ENCODE measurements around the gene KCNIP3.

The KCNIP3 gene

GRCh38 chr2:95299961-95300360 lies 2.8 kb downstream of the KCNIP3 start:
- Histone ChIP-seq H3K4me3 (ENCODE audit: low read length) (no peak overlapping the region), H3K4me1 (ENCODE audit: insufficient read depth, low read length) (peaks cover 6% of the 10 kb centered on the region), H3K9me3 (ENCODE audit: insufficient read depth, low read depth, low read length) (no peaks in the 10 kb centered on the region), H3K27me3 (ENCODE audit: insufficient read depth, low read length) (no peaks in the 10 kb centered on the region), H3K36me3 (ENCODE audit: insufficient read depth, low read length) (no peaks in the 10 kb centered on the region), H3K27ac (ENCODE audit: low read depth, low read length) (no peak overlapping the region), H3K9ac (ENCODE audit: low read depth, low read length) (no peak overlapping the region)
- 92% methylated on average over 9 of the region's 9 CpGs for WGBS

- no peak overlapping the region for H3K4me3 ChIP-seq (ENCODE audit: low read length)
Observed at GRCh38 chr2:95300450-95300849, 3.3 kb downstream of the KCNIP3 start.

DNA sequence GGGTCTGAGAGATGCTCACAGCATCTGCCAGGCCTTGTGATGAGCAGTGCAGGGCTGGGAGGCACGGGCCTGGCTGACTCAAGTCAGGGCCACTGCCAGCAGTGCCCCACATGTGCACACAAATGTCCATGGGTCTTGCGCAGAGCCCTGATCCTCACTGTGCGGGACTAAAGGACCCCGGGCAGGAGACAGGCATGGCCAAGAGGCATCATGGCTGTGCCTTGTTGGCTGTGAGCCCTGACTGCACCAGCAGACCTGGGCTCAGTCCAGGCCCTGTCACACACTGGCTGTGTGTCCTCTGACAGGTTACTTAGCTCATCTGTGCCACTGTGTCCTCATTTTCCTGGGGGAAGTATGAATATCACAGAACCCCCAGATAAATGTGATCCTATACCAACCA lies 4.0 kb downstream of the KCNIP3 start:
- WGBS, result 89% methylated on average over 4 of the region's 4 CpGs
- Histone ChIP-seq H3K27ac (ENCODE audit: low read depth, low read length) (no peak overlapping the region), H3K4me1 (ENCODE audit: insufficient read depth, low read length) (peaks cover 6% of the 10 kb centered on the region), H3K36me3 (ENCODE audit: insufficient read depth, low read length) (no peaks in the 10 kb centered on the region), H3K9ac (ENCODE audit: low read depth, low read length) (no peak overlapping the region), H3K27me3 (ENCODE audit: insufficient read depth, low read length) (no peaks in the 10 kb centered on the region), H3K9me3 (ENCODE audit: insufficient read depth, low read depth, low read length) (no peaks in the 10 kb centered on the region), H3K4me3 (ENCODE audit: low read length) (no peak overlapping the region)

More at GRCh38 chr2:95300450-95300849, 3.3 kb downstream of the KCNIP3 start:
- 72% methylated on average over 11 of the region's 11 CpGs for WGBS
- Histone ChIP-seq H3K36me3 (ENCODE audit: insufficient read depth, low read length) (no peaks in the 10 kb centered on the region), H3K9ac (ENCODE audit: low read depth, low read length) (no peak overlapping the region), H3K27ac (ENCODE audit: low read depth, low read length) (no peak overlapping the region), H3K4me1 (ENCODE audit: insufficient read depth, low read length) (peaks cover 6% of the 10 kb centered on the region), H3K9me3 (ENCODE audit: insufficient read depth, low read depth, low read length) (no peaks in the 10 kb centered on the region), H3K27me3 (ENCODE audit: insufficient read depth, low read length) (no peaks in the 10 kb centered on the region)

- H3K27me3 ChIP-seq (ENCODE audit: insufficient read depth, low read length), result no peaks in the 10 kb centered on the region
- H3K9ac ChIP-seq (ENCODE audit: low read depth, low read length), result no peak overlapping the region
- H3K4me1 ChIP-seq (ENCODE audit: insufficient read depth, low read length), result peaks cover 6% of the 10 kb centered on the region
- H3K36me3 ChIP-seq (ENCODE audit: insufficient read depth, low read length), result no peaks in the 10 kb centered on the region
- H3K4me3 ChIP-seq (ENCODE audit: low read length), result no peak overlapping the region
- H3K9me3 ChIP-seq (ENCODE audit: insufficient read depth, low read depth, low read length), result no peaks in the 10 kb centered on the region
- no peak overlapping the region for H3K27ac ChIP-seq (ENCODE audit: low read depth, low read length)
- WGBS, result 91% methylated on average over 17 of the region's 17 CpGs
Observed at GRCh38 chr2:95301876-95302641, 4.9 kb downstream of the KCNIP3 start.

GRCh38 chr2:95303191-95303919 lies 6.2 kb downstream of the KCNIP3 start:
- WGBS, result 93% methylated on average over 19 of the region's 19 CpGs
- Histone ChIP-seq H3K27me3 (ENCODE audit: insufficient read depth, low read length) (no peaks in the 10 kb centered on the region), H3K4me3 (ENCODE audit: low read length) (no peak overlapping the region), H3K4me1 (ENCODE audit: insufficient read depth, low read length) (no peaks in the 10 kb centered on the region), H3K9ac (ENCODE audit: low read depth, low read length) (no peak overlapping the region), H3K27ac (ENCODE audit: low read depth, low read length) (no peak overlapping the region), H3K9me3 (ENCODE audit: insufficient read depth, low read depth, low read length) (no peaks in the 10 kb centered on the region), H3K36me3 (ENCODE audit: insufficient read depth, low read length) (no peaks in the 10 kb centered on the region)

- H3K9ac ChIP-seq (ENCODE audit: low read depth, low read length), result no peak overlapping the region
- no peaks in the 10 kb centered on the region for H3K9me3 ChIP-seq (ENCODE audit: insufficient read depth, low read depth, low read length)
- no peak overlapping the region for H3K27ac ChIP-seq (ENCODE audit: low read depth, low read length)
- no peaks in the 10 kb centered on the region for H3K36me3 ChIP-seq (ENCODE audit: insufficient read depth, low read length)
- no peaks in the 10 kb centered on the region for H3K27me3 ChIP-seq (ENCODE audit: insufficient read depth, low read length)
- H3K4me1 ChIP-seq (ENCODE audit: insufficient read depth, low read length), result no peaks in the 10 kb centered on the region
- no peak overlapping the region for H3K4me3 ChIP-seq (ENCODE audit: low read length)
- 87% methylated on average over 15 of the region's 15 CpGs for WGBS
Observed at GRCh38 chr2:95305380-95306061, 8.4 kb downstream of the KCNIP3 start.

- Histone ChIP-seq H3K27ac (ENCODE audit: low read depth, low read length) (no peak overlapping the region), H3K9ac (ENCODE audit: low read depth, low read length) (no peak overlapping the region), H3K27me3 (ENCODE audit: insufficient read depth, low read length) (no peaks in the 10 kb centered on the region), H3K36me3 (ENCODE audit: insufficient read depth, low read length) (no peaks in the 10 kb centered on the region), H3K9me3 (ENCODE audit: insufficient read depth, low read depth, low read length) (no peaks in the 10 kb centered on the region), H3K4me1 (ENCODE audit: insufficient read depth, low read length) (no peaks in the 10 kb centered on the region), H3K4me3 (ENCODE audit: low read length) (no peak overlapping the region)
- WGBS, result 79% methylated on average over 10 of the region's 10 CpGs
Observed at GRCh38 chr2:95306336-95306895, 9.3 kb downstream of the KCNIP3 start.

DNA sequence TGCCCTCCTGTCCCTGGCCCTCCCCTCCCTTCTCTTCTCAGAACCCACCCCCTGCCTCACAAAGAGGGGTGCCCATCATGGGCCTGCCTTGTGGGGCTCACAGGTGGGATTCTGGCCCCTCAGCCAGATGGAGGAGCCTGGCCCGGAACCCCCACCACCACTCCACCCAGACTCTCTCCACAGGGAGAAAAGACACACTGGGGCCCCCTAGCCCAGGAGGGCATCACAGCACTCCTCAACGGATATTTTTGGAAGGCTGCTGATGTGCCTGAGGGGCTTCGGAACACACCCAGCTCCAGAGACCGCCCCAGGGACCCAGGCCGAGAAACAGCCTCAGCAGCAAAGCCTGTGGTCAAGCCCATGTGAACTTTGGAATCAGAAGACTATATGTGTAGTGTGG lies 9.9 kb downstream of the KCNIP3 start:
- Histone ChIP-seq H3K4me1 (ENCODE audit: insufficient read depth, low read length) (no peaks in the 10 kb centered on the region), H3K36me3 (ENCODE audit: insufficient read depth, low read length) (no peaks in the 10 kb centered on the region), H3K27ac (ENCODE audit: low read depth, low read length) (no peak overlapping the region), H3K4me3 (ENCODE audit: low read length) (no peak overlapping the region), H3K27me3 (ENCODE audit: insufficient read depth, low read length) (no peaks in the 10 kb centered on the region), H3K9me3 (ENCODE audit: insufficient read depth, low read depth, low read length) (no peaks in the 10 kb centered on the region), H3K9ac (ENCODE audit: low read depth, low read length) (no peak overlapping the region)
- 83% methylated on average over 5 of the region's 5 CpGs for WGBS

GRCh38 chr2:95307878-95308277 lies 10.7 kb downstream of the KCNIP3 start:
- Histone ChIP-seq H3K36me3 (ENCODE audit: insufficient read depth, low read length) (no peaks in the 10 kb centered on the region), H3K9ac (ENCODE audit: low read depth, low read length) (no peak overlapping the region), H3K27me3 (ENCODE audit: insufficient read depth, low read length) (no peaks in the 10 kb centered on the region), H3K27ac (ENCODE audit: low read depth, low read length) (no peak overlapping the region), H3K4me1 (ENCODE audit: insufficient read depth, low read length) (no peaks in the 10 kb centered on the region), H3K4me3 (ENCODE audit: low read length) (no peak overlapping the region), H3K9me3 (ENCODE audit: insufficient read depth, low read depth, low read length) (no peaks in the 10 kb centered on the region)
- WGBS, result 88% methylated on average over 8 of the region's 8 CpGs

GRCh38 chr2:95308426-95308990 lies 11.4 kb downstream of the KCNIP3 start:
- WGBS, result 93% methylated on average over 12 of the region's 12 CpGs
- no peak overlapping the region for H3K4me3 ChIP-seq (ENCODE audit: low read length)
- no peak overlapping the region for H3K27ac ChIP-seq (ENCODE audit: low read depth, low read length)
- no peak overlapping the region for H3K9ac ChIP-seq (ENCODE audit: low read depth, low read length)
- H3K36me3 ChIP-seq (ENCODE audit: insufficient read depth, low read length), result no peaks in the 10 kb centered on the region
- no peaks in the 10 kb centered on the region for H3K27me3 ChIP-seq (ENCODE audit: insufficient read depth, low read length)
- no peaks in the 10 kb centered on the region for H3K9me3 ChIP-seq (ENCODE audit: insufficient read depth, low read depth, low read length)
- H3K4me1 ChIP-seq (ENCODE audit: insufficient read depth, low read length), result no peaks in the 10 kb centered on the region

- 88% methylated on average over 8 of the region's 8 CpGs for WGBS
- Histone ChIP-seq H3K9me3 (ENCODE audit: insufficient read depth, low read depth, low read length) (no peaks in the 10 kb centered on the region), H3K4me1 (ENCODE audit: insufficient read depth, low read length) (no peaks in the 10 kb centered on the region), H3K4me3 (ENCODE audit: low read length) (no peak overlapping the region), H3K36me3 (ENCODE audit: insufficient read depth, low read length) (no peaks in the 10 kb centered on the region), H3K27me3 (ENCODE audit: insufficient read depth, low read length) (no peaks in the 10 kb centered on the region), H3K27ac (ENCODE audit: low read depth, low read length) (no peak overlapping the region), H3K9ac (ENCODE audit: low read depth, low read length) (no peak overlapping the region)
Observed at GRCh38 chr2:95309599-95309998, 12.5 kb downstream of the KCNIP3 start.
